ENCODE data around the gene CUL3.
"Not testable (repeated sequence)": the region's sequence is repeated elsewhere in the genome, so short reads cannot be mapped to it uniquely, and the experiment has no call there.

The CUL3 gene

GRCh38 chr2:224612578-224612977 lies 27.4 kb upstream of the CUL3 start:
- Histone ChIP-seq H3K27me3 (ENCODE audit: insufficient read depth, poor library complexity, severe bottlenecking) (no peaks in the 10 kb centered on the region), H3K27ac (replicated peaks) (no peak overlapping the region), H3K4me3 (replicated peaks; ENCODE audit: insufficient read depth, low read length) (no peak overlapping the region)
- no peak for DNase-seq (ENCODE audit: low read depth in 1 of 2, low spot score in 1 of 2)
- TF ChIP-seq POLR2AphosphoS5 (IDR thresholded peaks at IDR 0.05; ENCODE audit: low read depth): no peak
- no peak for TF ChIP-seq CTCF (IDR thresholded peaks at IDR 0.05; ENCODE audit: insufficient read depth, low read length)
- TF ChIP-seq REST (IDR thresholded peaks at IDR 0.05; ENCODE audit: insufficient replicate concordance, low read depth): no peak
- TF ChIP-seq SPI1 (IDR thresholded peaks at IDR 0.05; ENCODE audit: borderline replicate concordance, low read depth): no peak
- no peak for TF ChIP-seq GABPA (IDR thresholded peaks at IDR 0.05; ENCODE audit: low read depth)

GRCh38 chr2:224611938-224612337 lies 26.8 kb upstream of the CUL3 start:
- no peak for TF ChIP-seq CTCF (IDR thresholded peaks at IDR 0.05; ENCODE audit: insufficient read depth, low read length)
- no peak for TF ChIP-seq GABPA (IDR thresholded peaks at IDR 0.05; ENCODE audit: low read depth)
- TF ChIP-seq REST (IDR thresholded peaks at IDR 0.05; ENCODE audit: insufficient replicate concordance, low read depth): no peak
- no peak for TF ChIP-seq POLR2AphosphoS5 (IDR thresholded peaks at IDR 0.05; ENCODE audit: low read depth)
- no peak for TF ChIP-seq SPI1 (IDR thresholded peaks at IDR 0.05; ENCODE audit: borderline replicate concordance, low read depth)

GRCh38 chr2:224608104-224608503 lies 22.9 kb upstream of the CUL3 start:
- no peak for TF ChIP-seq REST (IDR thresholded peaks at IDR 0.05; ENCODE audit: insufficient replicate concordance, low read depth)
- no peak for TF ChIP-seq CTCF (IDR thresholded peaks at IDR 0.05; ENCODE audit: insufficient read depth, low read length)
- TF ChIP-seq GABPA (IDR thresholded peaks at IDR 0.05; ENCODE audit: low read depth): no peak
- no peak for TF ChIP-seq POLR2AphosphoS5 (IDR thresholded peaks at IDR 0.05; ENCODE audit: low read depth)
- no peak for TF ChIP-seq SPI1 (IDR thresholded peaks at IDR 0.05; ENCODE audit: borderline replicate concordance, low read depth)
- Histone ChIP-seq H3K27me3 (ENCODE audit: insufficient read depth, poor library complexity, severe bottlenecking) (no peaks in the 10 kb centered on the region), H3K4me3 (replicated peaks; ENCODE audit: insufficient read depth, low read length) (no peak overlapping the region), H3K27ac (replicated peaks) (no peak overlapping the region)
- DNase-seq (ENCODE audit: low read depth in 1 of 2, low spot score in 1 of 2): no peak

More at GRCh38 chr2:224611938-224612337, 26.8 kb upstream of the CUL3 start:
- Histone ChIP-seq H3K27ac (replicated peaks) (no peak overlapping the region), H3K4me3 (replicated peaks; ENCODE audit: insufficient read depth, low read length) (no peak overlapping the region), H3K27me3 (ENCODE audit: insufficient read depth, poor library complexity, severe bottlenecking) (no peaks in the 10 kb centered on the region)
- DNase-seq (ENCODE audit: low read depth in 1 of 2, low spot score in 1 of 2): no peak

- DNase-seq (ENCODE audit: low read depth in 1 of 2, low spot score in 1 of 2); H3K27ac ChIP-seq (replicated peaks); H3K4me3 ChIP-seq (replicated peaks; ENCODE audit: insufficient read depth, low read length); H3K27me3 ChIP-seq (ENCODE audit: insufficient read depth, poor library complexity, severe bottlenecking): not testable (repeated sequence)
Measured at GRCh38 chr2:224603746-224604500, 18.8 kb upstream of the CUL3 start.

- not testable (repeated sequence) for H3K27me3 ChIP-seq (ENCODE audit: insufficient read depth, poor library complexity, severe bottlenecking)
Measured at GRCh38 chr2:224602778-224603375, 17.7 kb upstream of the CUL3 start.

More at GRCh38 chr2:224602778-224603375, 17.7 kb upstream of the CUL3 start:
- not testable (repeated sequence) for H3K4me3 ChIP-seq (replicated peaks; ENCODE audit: insufficient read depth, low read length); H3K27ac ChIP-seq (replicated peaks); DNase-seq (ENCODE audit: low read depth in 1 of 2, low spot score in 1 of 2)
